ENCODE data around the gene PLET1.

DNA sequence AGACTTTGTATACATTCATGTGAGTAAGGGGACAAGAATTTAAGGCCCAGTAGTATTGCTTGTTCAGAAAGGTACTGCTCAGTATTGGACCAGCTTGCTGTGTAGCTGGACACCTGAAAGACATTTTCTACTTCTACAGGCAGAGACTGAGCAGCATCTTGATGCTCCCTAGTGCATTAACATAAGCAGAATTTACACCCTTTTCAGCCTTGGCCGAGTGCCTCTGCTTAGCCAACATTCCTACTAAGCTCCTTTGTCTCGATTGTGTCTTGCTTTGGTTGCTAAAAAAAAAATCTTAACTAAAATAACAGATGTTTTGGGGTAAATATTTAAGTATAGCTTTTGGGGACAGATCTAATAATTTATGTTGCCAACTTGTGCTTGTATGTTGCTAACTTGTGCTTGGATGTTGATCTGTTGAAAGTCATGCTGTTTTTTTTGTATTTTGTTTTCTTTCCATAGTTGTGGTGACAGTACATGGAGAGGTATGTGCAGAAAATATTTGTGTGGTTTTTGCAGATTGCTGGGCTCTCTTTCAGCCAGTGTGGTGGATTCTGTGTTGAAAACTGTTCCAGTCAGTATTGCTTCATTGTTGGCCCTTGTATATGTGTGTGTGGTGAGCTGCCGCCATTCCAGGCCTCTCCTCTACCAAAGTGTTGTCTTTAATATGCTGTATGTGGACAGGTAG, 30.8 kb downstream of the PLET1 start:
- TF ChIP-seq, protein P1, sequence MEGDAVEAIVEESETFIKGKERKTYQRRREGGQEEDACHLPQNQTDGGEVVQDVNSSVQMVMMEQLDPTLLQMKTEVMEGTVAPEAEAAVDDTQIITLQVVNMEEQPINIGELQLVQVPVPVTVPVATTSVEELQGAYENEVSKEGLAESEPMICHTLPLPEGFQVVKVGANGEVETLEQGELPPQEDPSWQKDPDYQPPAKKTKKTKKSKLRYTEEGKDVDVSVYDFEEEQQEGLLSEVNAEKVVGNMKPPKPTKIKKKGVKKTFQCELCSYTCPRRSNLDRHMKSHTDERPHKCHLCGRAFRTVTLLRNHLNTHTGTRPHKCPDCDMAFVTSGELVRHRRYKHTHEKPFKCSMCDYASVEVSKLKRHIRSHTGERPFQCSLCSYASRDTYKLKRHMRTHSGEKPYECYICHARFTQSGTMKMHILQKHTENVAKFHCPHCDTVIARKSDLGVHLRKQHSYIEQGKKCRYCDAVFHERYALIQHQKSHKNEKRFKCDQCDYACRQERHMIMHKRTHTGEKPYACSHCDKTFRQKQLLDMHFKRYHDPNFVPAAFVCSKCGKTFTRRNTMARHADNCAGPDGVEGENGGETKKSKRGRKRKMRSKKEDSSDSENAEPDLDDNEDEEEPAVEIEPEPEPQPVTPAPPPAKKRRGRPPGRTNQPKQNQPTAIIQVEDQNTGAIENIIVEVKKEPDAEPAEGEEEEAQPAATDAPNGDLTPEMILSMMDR (IDR thresholded peaks at IDR 0.05; ENCODE audit: insufficient read depth, low read depth, low read length) = no peak
- TF ChIP-seq EZH2 (IDR thresholded peaks at IDR 0.05; ENCODE audit: insufficient read depth, low read length) = no peak
